GM12865 (cell line): ENCODE results near the gene SMIM14.

Source experiments
- DNase-seq: peaks from one replicate; pipeline ENCODE4 v3.0.0; 2010; ENCODE audit warnings: low read depth
- H3K4me3 ChIP-seq: 2 replicates; pipeline ENCODE4 v1.5.1; 2011; ENCODE audit warnings: mild to moderate bottlenecking, low read depth, low read length, control low read depth
- CTCF ChIP-seq: IDR thresholded peaks from 2 replicates; pipeline ENCODE4 v1.5.1; 2011; ENCODE audit warnings: low read length, control low read depth, low read depth, inconsistent platforms; ENCODE audit not compliant: insufficient read depth; ENCODE audit errors: missing control alignments

The SMIM14 gene

GRCh38 chr4:39568805-39569204, 69.9 kb downstream of the SMIM14 start:
- TF ChIP-seq CTCF: no peak
- peak overlapping the region; percentile 42 for H3K4me3 ChIP-seq
- peak; percentile 69 for DNase-seq

GRCh38 chr4:39565878-39566600, 72.6 kb downstream of the SMIM14 start:
- TF ChIP-seq CTCF: no peak
- DNase-seq: no peak
- H3K4me3 ChIP-seq: no peak overlapping the region

DNA sequence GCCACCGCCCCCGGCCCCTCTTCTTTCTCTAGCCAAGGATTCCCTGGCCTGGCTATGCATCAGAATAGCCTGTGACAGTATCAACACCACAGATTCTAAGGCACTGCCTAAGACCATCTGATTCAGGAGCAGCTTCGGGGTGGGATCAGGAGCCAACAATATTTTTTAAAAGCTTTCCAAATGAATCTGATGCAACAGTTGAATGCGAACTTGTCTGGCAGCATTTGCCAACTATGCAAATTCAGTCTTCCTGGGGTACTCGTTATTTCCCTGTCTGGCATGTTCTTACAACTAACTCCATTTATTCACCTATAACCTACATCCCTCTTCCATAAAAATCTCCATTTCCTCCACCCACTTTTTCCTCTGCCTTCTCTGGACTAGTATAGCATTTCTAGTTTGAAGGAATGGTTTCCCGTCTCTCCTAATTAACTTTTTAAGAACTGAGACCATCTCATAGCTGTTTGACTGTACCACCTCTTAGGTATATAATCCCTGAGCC, 75.3 kb downstream of the SMIM14 start:
- no peak overlapping the region for H3K4me3 ChIP-seq
- no peak for TF ChIP-seq CTCF
- no peak for DNase-seq

DNA sequence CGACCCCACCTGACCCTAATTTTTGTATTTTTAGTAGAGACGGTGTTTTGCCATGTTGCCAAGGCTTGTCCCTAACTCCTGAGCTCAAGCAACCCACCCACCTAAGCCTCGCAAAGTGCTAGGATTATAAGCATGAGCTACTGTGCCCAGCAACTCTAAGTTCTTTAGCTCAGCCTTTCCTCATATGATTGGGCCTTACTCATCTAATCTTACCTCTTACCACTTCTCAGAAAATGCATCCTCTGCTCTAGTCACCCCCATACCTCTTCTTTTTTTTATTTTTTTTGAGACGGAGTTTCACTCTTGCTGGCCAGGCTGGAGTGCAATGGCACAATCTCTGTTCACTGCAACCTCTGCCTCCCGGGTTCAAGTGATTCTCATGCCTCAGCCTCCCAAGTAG, 75.9 kb downstream of the SMIM14 start:
- DNase-seq: no peak
- H3K4me3 ChIP-seq: no peak overlapping the region
- TF ChIP-seq CTCF: no peak

GRCh38 chr4:39559626-39560025, 79.0 kb downstream of the SMIM14 start:
- no peak overlapping the region for H3K4me3 ChIP-seq
- no peak for TF ChIP-seq CTCF
- no peak for DNase-seq

DNA sequence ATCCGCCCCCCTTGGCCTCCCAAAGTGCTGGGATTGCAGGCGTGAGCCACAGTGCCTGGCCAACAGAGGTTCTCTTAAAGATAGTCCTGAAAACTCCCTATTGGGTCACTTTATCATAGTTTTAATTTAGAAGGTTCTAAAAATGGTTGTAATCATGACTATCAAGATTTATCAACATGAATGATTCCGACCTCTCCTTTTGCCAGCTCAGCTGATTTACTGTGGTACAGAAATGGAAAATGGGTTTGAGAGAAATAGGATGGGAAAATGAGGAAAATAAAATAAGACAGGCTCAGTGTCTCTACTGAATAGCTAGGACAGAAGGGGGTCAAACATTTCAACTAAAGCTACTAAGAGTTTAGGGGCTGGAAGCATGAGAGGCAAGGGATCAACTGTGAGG, 83.2 kb downstream of the SMIM14 start:
- DNase-seq: no peak
- no peak for TF ChIP-seq CTCF
- H3K4me3 ChIP-seq: no peak overlapping the region
